ENCODE data around the gene PRUNE2.
A peak's percentile ranks its signal among the peaks of the same experiment; 100 is the strongest.

PRUNE2 gene

GRCh38 chr9:76592091-76592973 lies 313.6 kb downstream of the PRUNE2 start:
- TF ChIP-seq, protein P1, sequence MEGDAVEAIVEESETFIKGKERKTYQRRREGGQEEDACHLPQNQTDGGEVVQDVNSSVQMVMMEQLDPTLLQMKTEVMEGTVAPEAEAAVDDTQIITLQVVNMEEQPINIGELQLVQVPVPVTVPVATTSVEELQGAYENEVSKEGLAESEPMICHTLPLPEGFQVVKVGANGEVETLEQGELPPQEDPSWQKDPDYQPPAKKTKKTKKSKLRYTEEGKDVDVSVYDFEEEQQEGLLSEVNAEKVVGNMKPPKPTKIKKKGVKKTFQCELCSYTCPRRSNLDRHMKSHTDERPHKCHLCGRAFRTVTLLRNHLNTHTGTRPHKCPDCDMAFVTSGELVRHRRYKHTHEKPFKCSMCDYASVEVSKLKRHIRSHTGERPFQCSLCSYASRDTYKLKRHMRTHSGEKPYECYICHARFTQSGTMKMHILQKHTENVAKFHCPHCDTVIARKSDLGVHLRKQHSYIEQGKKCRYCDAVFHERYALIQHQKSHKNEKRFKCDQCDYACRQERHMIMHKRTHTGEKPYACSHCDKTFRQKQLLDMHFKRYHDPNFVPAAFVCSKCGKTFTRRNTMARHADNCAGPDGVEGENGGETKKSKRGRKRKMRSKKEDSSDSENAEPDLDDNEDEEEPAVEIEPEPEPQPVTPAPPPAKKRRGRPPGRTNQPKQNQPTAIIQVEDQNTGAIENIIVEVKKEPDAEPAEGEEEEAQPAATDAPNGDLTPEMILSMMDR (IDR thresholded peaks at IDR 0.05; ENCODE audit: low read depth, low read length), result no peak
- no peak overlapping the region for H3K4me3 ChIP-seq (replicated peaks in 1 of 2; ENCODE audit: low read depth in 2 of 2, low read length in 2 of 2)
- DNase-seq (ENCODE audit: low read depth in 2 of 2), result peak in 1 of 2 donors; percentile 42

DNA sequence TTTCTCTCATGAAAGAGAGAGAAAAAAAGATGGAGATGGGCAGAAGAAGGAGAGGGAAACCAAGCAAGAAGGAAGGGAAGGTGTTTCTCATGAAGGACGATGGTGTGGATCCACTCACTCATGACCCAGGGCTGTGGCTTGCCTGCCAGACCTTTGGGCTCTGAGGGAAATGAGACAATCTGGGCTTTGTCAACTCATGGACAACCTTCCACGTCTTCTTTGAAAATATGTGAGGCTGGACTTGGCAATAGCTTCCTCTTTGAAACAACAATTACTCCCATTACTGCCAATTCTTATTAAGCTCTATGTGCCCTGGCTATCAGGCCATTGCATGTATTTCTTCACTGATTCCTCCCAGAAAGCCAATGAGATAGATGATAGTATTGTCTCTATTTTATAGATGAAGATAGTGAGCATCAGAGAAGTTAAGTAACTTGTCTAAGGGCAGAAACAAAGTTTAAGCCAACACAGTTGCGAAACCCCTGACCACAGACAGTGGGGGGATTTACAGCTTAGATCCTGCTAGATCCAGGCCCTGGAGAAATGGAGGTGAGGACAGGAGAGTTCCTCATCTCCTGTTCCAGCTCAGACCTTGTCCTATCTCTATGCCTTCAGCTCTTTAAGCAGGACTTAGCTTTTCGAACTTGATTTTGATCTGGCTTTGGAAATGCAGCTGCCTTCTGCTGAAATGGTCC lies 314.5 kb downstream of the PRUNE2 start:
- TF ChIP-seq, protein P1 (IDR thresholded peaks at IDR 0.05; ENCODE audit: low read depth, low read length), result no peak
- DNase-seq (ENCODE audit: low read depth in 2 of 2), result peak; percentile 48 to 74
- no peak overlapping the region for H3K4me3 ChIP-seq (replicated peaks in 1 of 2; ENCODE audit: low read depth in 2 of 2, low read length in 2 of 2)

- TF ChIP-seq, protein P1 (IDR thresholded peaks at IDR 0.05; ENCODE audit: low read depth, low read length), result no peak
- no peak for DNase-seq (ENCODE audit: low read depth in 2 of 2)
- H3K4me3 ChIP-seq (replicated peaks in 1 of 2; ENCODE audit: low read depth in 2 of 2, low read length in 2 of 2), result no peak overlapping the region
These were observed 317.6 kb downstream of the PRUNE2 start for GRCh38 chr9:76588316-76588715.

- DNase-seq (ENCODE audit: low read depth in 2 of 2), result no peak
- no peak overlapping the region for H3K4me3 ChIP-seq (replicated peaks in 1 of 2; ENCODE audit: low read depth in 2 of 2, low read length in 2 of 2)
- TF ChIP-seq, protein P1 (IDR thresholded peaks at IDR 0.05; ENCODE audit: low read depth, low read length), result no peak
These were observed 319.3 kb downstream of the PRUNE2 start for GRCh38 chr9:76586390-76587314.

- TF ChIP-seq, protein P1 (IDR thresholded peaks at IDR 0.05; ENCODE audit: low read depth, low read length), result no peak
- no peak overlapping the region for H3K4me3 ChIP-seq (replicated peaks in 1 of 2; ENCODE audit: low read depth in 2 of 2, low read length in 2 of 2)
- no peak for DNase-seq (ENCODE audit: low read depth in 2 of 2)
These were observed 320.2 kb downstream of the PRUNE2 start for GRCh38 chr9:76585487-76586389.

Measured in cardiac fibroblast (primary cell).